ENCODE results near the gene AHR. TPM values are rescaled to one million over a fixed set of nuclear protein-coding genes. Genes with fewer than 3 reads are reported as not detected.

Gene AHR
- polyA plus RNA-seq, 1 experiment, result 5.9 TPM

Small RNA genes within 50 kb of the gene (small RNA-seq; reads per million reads assigned to genes)
- gene RF00092 (ENCODE audit: insufficient read length, low read depth, low replicate concordance), result not detected
